Activated T-cell treated with anti-CD3 and anti-CD28 coated beads, Interleukin-2, amount 50 U/mL, for 4 hours (primary cell): Measurements from ENCODE around the gene CPNE7. TPM values are rescaled to one million over a fixed set of nuclear protein-coding genes. Genes with fewer than 3 reads are reported as not detected.

ENCODE experiments used
- ATAC-seq, 2 donors: fragments of 200-7000 bp; cut with Tn5 transposase; one replicate each; pipeline ENCODE4 v1.10.0; 2021
- DNase-seq: peaks from one replicate; pipeline ENCODE4 v3.0.0-alpha.2; 2020
- H3K27me3 Mint-ChIP-seq: one replicate; pipeline ENCODE4 v1.8.0; 2021; ENCODE audit warnings: low read depth, mixed read lengths
- H3K36me3 Mint-ChIP-seq: one replicate; pipeline ENCODE4 v1.8.0; 2022; ENCODE audit warnings: mixed read lengths; ENCODE audit not compliant: insufficient read depth
- H3K4me1 Mint-ChIP-seq: one replicate; pipeline ENCODE4 v1.8.0; 2021; ENCODE audit warnings: low read depth, mixed read lengths
- H3K4me3 Mint-ChIP-seq: one replicate; pipeline ENCODE4 v1.8.0; 2021; ENCODE audit warnings: mild to moderate bottlenecking, moderate library complexity, mixed read lengths
- H3K9me3 Mint-ChIP-seq: one replicate; pipeline ENCODE4 v1.8.0; 2021; ENCODE audit warnings: mixed read lengths
- total RNA-seq, 3 donors: library from RNA; stranded (reverse); gene quantifications; one replicate each; pipeline ENCODE4 v1.2.1, GENCODE V29; 2021

Gene CPNE7
- total RNA-seq, 3 donors from 2014 or later, result 18.0 to 19.5 (median 19.1) TPM

DNA sequence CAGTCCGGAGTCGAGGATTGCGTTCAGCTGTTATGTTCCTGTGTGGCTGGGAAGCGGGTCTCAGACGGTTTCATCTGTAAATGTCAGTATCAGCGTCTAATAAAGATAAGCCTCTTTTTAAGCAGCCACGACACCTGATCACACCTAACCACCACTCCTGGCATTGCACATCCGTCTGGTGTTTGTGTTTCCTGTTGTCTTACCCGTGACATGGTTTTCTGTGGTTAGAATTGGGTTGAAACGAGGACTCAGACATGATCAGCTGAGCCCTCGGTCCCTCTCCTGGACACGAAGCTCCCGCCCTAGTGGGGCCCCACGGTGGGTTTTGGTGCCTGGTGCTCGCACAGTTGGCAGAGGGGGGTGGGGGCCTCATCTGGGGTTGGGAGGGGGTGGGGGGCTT lies 18.3 kb downstream of the CPNE7 start:
- no peaks in the 10 kb centered on the region for H3K9me3 Mint-ChIP-seq
- H3K4me1 Mint-ChIP-seq, result peaks cover 11% of the 10 kb centered on the region
- H3K27me3 Mint-ChIP-seq, result no peaks in the 10 kb centered on the region
- no peak overlapping the region for H3K4me3 Mint-ChIP-seq
- DNase-seq (no peak), ATAC-seq (peak; percentile 58 to 70)
- H3K36me3 Mint-ChIP-seq, result no peaks in the 10 kb centered on the region

DNA sequence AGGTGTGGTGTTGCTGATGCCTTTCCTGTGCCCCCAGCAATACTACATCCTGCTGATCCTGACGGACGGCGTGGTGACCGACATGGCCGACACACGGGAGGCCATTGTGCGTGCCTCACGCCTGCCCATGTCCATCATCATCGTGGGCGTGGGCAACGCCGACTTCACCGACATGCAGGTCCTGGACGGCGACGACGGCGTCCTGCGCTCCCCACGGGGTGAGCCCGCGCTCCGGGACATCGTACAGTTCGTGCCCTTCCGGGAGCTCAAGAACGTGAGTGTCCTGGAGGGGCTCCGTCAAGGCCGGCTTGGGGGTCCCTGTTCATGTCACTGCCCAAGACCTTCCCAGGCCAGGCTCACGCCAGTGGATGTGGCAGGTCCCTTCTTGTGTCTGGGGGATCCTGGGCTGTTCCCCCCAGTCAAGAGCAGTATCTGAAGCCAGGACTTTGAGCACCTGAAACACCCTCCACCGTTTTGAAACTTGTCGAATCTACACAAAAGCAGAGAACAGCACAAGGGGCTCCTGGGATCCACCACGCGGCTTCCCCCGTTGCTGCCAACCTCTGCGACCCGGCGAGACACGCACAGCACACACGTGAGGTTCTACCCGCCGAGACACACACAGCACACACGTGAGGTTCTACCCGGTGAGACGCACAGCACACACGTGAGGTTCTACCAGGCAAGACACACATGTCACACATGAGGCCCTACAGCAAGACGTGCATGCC lies 19.9 kb downstream of the CPNE7 start:
- no peaks in the 10 kb centered on the region for H3K9me3 Mint-ChIP-seq
- no peaks in the 10 kb centered on the region for H3K27me3 Mint-ChIP-seq
- no peaks in the 10 kb centered on the region for H3K36me3 Mint-ChIP-seq
- no peak for ATAC-seq
- no peak overlapping the region for H3K4me3 Mint-ChIP-seq
- peaks cover 14% of the 10 kb centered on the region for H3K4me1 Mint-ChIP-seq
- no peak for DNase-seq

DNA sequence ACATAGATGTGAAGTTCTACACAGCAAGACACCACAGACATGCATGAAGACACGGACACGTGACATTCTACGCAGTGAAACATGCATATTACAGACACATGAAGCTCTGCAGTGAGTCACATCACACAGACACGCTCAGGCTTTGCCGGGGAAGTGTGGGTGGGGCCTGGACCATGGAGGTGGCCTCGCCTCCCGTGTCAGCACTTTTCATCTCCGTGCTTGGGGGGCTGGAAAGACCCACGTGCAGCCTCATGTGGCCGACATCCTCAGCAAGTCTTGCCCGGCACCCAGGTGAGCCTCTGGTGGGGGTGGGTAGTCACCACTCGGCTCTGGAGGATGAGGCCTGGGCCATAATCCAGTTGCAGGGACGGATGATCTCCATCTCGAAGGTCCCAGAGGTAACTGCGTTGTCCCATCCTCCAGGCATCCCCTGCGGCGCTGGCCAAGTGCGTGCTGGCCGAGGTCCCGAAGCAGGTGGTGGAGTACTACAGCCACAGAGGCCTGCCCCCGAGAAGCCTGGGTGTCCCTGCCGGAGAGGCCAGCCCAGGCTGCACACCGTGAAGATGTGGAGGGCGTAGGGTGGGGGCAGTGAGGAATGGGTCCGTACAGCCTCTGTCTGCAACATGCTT lies 20.6 kb downstream of the CPNE7 start:
- ATAC-seq, result no peak
- H3K9me3 Mint-ChIP-seq, result no peaks in the 10 kb centered on the region
- no peaks in the 10 kb centered on the region for H3K36me3 Mint-ChIP-seq

DNA sequence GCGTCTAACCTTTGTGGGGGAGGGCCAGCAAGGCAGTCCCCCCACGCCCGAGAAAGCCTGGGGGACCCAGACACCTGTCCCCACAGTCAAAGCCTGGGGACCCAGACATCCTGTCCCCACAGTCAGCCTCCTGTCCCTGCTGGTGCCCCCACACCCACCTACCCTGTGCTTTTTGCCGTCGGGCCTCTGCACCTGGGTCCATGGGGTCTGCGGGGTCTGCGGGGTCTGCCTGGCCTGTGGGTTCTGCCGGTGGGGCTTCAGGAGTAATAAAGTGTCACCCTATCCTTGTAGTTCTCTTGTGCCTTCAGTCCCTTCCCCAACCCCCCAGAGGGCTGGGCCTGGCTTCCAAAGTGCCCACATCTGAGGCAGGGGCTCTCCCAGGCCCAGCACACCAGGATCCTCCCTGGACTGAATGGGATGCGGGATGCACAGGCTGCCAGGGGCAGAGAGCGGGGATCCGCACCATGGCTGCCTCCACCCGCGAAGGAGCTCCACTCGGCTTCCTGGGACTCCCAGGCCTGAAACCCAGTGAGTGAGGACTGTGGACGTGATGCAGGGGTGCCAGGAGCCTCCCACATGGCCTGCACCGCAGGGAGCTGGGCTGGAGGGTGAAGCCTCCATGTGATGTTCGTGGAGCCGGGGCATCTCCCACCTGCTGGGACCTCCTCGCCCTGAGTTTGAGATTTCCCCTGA lies 21.5 kb downstream of the CPNE7 start:
- Mint-ChIP-seq H3K36me3 (no peaks in the 10 kb centered on the region), H3K4me3 (no peak overlapping the region), H3K27me3 (no peaks in the 10 kb centered on the region), H3K9me3 (no peaks in the 10 kb centered on the region), H3K4me1 (peaks cover 17% of the 10 kb centered on the region)
- no peak for ATAC-seq
- DNase-seq, result no peak

More for the DNA sequence above, 20.6 kb downstream of the CPNE7 start:
- Mint-ChIP-seq H3K4me3 (no peak overlapping the region), H3K27me3 (no peaks in the 10 kb centered on the region), H3K4me1 (peaks cover 14% of the 10 kb centered on the region)
- DNase-seq, result no peak

DNA sequence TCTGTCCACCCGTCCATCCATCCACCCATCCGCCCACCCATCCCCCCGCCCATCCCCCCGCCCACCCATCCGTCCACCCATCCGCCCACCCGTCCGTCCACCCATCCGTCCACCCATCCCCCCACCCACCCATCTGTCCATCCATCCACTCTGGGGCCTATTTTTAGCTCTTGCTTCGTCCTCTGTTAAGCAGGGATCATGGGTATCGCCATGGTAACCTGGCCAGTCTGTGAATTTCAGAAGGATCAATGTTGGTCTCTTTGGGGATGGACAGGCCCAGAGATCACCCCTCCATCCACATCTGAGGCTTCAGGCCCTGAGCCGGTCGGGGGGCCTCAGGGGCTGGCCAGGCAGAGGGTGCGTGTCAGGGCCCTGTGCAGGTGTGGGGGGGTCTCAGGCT lies 22.6 kb downstream of the CPNE7 start:
- no peak for DNase-seq
- peaks cover 4% of the 10 kb centered on the region for H3K27me3 Mint-ChIP-seq

DNA sequence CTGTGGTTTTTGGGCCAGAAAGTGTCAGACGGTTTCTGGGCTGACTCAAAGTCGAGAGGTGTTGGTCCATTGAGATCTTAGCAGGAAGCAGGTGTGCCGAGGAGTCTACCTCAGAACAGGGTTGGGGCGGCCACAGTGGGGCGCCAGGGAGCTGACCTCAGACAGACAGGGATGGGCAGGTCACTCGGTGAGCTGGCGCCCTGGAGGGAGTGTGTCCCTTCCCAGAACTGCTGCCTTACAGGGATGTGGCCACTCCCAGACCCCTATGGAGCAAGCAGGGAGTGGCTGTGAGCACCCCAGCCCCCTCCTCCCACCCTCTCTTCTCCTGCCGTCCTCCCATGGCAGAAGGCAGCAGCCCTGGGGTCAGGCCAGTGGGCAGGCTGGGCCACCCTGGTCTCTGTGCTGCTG lies 23.9 kb downstream of the CPNE7 start:
- H3K4me3 Mint-ChIP-seq, result no peak overlapping the region
- H3K9me3 Mint-ChIP-seq, result no peaks in the 10 kb centered on the region
- peaks cover 16% of the 10 kb centered on the region for H3K4me1 Mint-ChIP-seq
- H3K27me3 Mint-ChIP-seq, result peaks cover 4% of the 10 kb centered on the region
- ATAC-seq, result no peak
- no peak for DNase-seq
- no peaks in the 10 kb centered on the region for H3K36me3 Mint-ChIP-seq

More for the DNA sequence above, 22.6 kb downstream of the CPNE7 start:
- H3K9me3 Mint-ChIP-seq, result no peaks in the 10 kb centered on the region
- ATAC-seq, result no peak
- H3K4me3 Mint-ChIP-seq, result no peak overlapping the region
- no peaks in the 10 kb centered on the region for H3K36me3 Mint-ChIP-seq
- peaks cover 28% of the 10 kb centered on the region for H3K4me1 Mint-ChIP-seq

DNA sequence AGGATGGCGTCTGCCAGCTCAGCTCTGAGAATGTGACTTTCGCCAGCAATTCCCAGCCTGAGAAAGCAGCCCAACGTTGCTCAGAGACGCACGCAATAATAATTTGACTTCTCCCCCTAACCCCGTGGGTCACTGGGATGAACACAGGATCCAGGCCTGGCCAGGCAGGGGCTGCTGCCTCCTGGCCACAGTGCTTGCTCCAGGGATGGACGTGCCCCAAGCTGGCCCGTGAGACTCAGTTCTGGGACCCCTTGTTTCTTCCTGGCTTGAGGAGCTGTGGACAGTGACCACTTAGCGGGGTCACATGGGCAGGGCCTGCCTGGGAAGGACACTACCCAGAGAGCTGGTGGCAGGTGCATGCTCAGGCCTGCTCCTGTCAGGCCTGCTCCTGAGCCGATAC lies 24.3 kb downstream of the CPNE7 start:
- no peaks in the 10 kb centered on the region for H3K36me3 Mint-ChIP-seq
- no peak for ATAC-seq
- H3K27me3 Mint-ChIP-seq, result peaks cover 4% of the 10 kb centered on the region
- H3K9me3 Mint-ChIP-seq, result no peaks in the 10 kb centered on the region
- H3K4me1 Mint-ChIP-seq, result peaks cover 16% of the 10 kb centered on the region
- no peak for DNase-seq
- no peak overlapping the region for H3K4me3 Mint-ChIP-seq

DNA sequence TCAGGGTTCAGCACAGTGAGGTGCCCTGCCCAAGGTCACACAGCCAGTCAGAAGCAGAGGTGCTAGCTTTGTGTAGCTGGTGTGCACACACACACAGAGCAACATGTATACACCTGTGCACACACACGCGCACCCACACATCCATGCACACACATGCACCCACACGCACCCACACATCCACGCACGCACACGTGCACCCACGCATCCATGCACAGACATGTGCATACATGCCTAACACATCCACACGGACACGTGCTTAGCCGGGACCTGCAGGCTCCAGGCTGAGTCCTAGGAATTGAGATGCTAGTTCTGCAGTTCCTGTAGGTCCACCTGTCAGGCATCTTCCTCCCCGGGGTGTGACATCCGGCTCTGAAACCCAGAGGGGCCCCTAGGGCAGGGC lies 24.9 kb downstream of the CPNE7 start:
- Mint-ChIP-seq H3K4me3 (no peak overlapping the region), H3K4me1 (peaks cover 16% of the 10 kb centered on the region)

DNA sequence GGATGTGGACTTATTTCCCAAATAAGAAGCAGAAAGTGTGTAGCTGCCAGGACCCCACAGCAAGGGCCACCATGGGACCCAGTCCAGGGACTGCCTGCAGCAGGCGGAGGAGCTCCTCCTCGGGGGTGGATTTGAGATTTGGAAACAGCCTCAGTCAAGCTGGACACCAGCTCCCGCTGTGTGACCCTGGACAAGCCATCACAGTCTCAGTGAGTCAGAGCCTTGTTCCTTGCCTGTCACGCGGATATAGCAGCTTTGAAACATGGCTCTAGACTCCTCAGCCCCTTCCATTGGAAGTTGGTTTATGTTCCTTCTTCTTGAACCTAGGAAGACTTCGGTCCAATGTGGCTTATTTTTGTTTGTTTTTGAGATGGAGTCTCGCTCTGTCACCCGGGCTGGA lies 25.4 kb downstream of the CPNE7 start:
- no peaks in the 10 kb centered on the region for H3K36me3 Mint-ChIP-seq
- DNase-seq, result no peak
- peaks cover 4% of the 10 kb centered on the region for H3K27me3 Mint-ChIP-seq
- no peak overlapping the region for H3K4me3 Mint-ChIP-seq
- ATAC-seq, result no peak
- peaks cover 16% of the 10 kb centered on the region for H3K4me1 Mint-ChIP-seq
- H3K9me3 Mint-ChIP-seq, result no peaks in the 10 kb centered on the region

More for the DNA sequence above, 24.9 kb downstream of the CPNE7 start:
- no peaks in the 10 kb centered on the region for H3K36me3 Mint-ChIP-seq
- ATAC-seq, result no peak
- H3K9me3 Mint-ChIP-seq, result no peaks in the 10 kb centered on the region
- no peak for DNase-seq
- H3K27me3 Mint-ChIP-seq, result peaks cover 4% of the 10 kb centered on the region

DNA sequence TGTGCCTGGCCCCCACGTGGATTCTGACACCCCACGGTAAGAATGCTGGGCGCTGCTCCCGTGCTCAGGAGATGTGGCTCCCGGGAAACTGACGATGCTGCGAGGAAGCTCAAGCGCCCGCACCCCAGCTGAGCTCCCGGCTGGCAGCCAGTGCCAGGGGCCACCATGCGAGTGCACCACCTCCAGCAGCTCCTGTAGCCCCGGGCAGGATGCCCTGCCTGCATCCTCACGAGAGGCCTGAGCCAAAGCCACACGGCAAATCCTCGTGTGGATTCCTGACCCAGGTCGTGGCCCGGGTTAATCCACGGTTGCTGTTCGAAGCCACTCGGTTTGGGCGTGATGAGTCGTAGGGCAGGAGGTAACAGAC lies 26.3 kb downstream of the CPNE7 start:
- H3K4me3 Mint-ChIP-seq, result no peak overlapping the region

DNA sequence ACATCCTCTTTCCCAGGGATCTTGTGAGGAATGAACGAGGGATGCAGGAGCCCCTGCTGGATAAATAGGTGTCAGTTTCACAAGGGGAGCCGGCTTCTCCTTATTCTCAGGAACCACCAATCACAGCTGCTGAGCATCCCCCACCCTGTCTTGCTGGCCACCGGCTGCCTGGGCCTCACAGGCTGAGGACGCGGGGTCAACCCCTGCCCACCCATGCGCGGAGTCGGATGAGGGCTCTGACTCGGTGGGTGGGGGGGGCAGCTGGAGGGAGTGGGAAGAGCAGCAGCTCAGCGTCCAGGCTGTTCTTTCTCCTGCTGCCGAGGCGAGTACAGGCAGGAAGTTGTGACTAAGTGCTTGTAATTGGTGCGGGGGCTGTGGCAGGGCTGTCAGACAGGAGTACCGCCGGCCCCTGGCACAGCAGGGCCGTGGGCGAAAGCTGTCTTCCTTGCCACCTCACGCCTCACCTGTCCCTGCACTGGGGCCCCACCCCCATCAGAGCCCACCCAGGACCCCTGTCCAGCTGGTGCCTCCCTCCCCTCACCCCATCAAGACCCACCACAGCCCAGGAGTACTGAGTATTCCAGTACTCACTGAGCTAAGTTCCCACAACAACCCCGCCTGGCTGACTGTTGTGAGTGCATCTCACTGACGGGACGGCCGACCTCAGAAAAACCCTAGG lies 26.9 kb downstream of the CPNE7 start:
- Mint-ChIP-seq H3K4me1 (peaks cover 16% of the 10 kb centered on the region), H3K9me3 (no peaks in the 10 kb centered on the region), H3K27me3 (peaks cover 4% of the 10 kb centered on the region), H3K36me3 (no peaks in the 10 kb centered on the region), H3K4me3 (no peak overlapping the region)
- ATAC-seq (peak; percentile 96 to 98), DNase-seq (peak; percentile 68)

More for the DNA sequence above, 26.3 kb downstream of the CPNE7 start:
- peaks cover 4% of the 10 kb centered on the region for H3K27me3 Mint-ChIP-seq
- DNase-seq (no peak), ATAC-seq (no peak)
- peaks cover 16% of the 10 kb centered on the region for H3K4me1 Mint-ChIP-seq
- no peaks in the 10 kb centered on the region for H3K36me3 Mint-ChIP-seq
- no peaks in the 10 kb centered on the region for H3K9me3 Mint-ChIP-seq

DNA sequence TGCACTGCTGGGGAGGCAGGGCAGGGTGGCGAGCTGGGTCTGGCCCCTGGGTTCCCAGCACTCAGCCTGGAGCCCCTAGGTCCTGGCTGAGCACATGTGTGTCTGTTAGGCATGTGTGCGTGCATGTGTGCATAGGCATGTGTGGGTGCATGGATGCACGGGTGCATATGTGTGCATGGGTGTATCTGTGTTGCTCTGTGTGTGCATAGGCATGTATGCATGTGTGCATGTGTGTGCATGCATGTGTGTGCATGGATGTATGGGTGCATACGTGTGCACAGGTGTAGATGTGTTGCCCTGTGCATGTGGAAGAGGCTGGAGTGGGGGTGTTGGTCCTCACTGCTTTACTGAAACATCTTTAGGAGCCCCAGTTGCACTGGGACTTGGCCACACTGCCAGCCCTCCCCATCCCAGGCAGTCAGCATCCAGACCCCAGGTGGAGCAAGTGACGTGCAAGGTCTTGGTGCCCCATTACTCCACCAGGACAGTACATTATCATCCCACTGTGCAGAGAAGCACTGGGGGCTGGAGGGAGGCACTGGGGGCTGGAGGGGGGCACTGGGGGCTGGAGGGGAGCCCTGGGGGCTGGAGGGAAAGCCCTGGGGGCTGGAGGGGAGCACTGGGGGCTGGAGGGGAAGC lies 27.5 kb downstream of the CPNE7 start:
- H3K27me3 Mint-ChIP-seq, result peaks cover 4% of the 10 kb centered on the region
- DNase-seq, result no peak
- ATAC-seq, result no peak
- no peaks in the 10 kb centered on the region for H3K36me3 Mint-ChIP-seq
- no peak overlapping the region for H3K4me3 Mint-ChIP-seq
- H3K4me1 Mint-ChIP-seq, result peaks cover 16% of the 10 kb centered on the region
- no peaks in the 10 kb centered on the region for H3K9me3 Mint-ChIP-seq

DNA sequence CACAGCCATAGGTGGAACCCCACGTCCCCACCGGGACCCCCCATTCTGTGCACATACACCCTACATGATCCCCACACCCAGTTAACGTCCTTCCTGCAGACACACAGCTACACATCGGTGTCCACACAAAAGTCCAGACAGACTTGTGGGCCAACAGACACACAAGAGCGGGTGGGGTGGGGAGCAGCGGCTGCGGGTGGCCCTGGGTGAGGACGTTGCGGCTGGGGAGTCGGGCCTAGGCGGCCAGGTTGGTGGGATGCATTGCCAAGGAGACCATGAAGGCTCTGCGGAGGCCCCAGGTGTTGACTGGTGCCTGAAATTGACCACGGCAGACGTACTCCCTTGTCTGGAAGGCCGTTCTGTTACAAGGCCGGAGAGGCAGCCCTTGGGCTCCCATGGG lies 29.2 kb downstream of the CPNE7 start:
- Mint-ChIP-seq H3K4me1 (peaks cover 13% of the 10 kb centered on the region), H3K36me3 (no peaks in the 10 kb centered on the region), H3K27me3 (peaks cover 4% of the 10 kb centered on the region), H3K4me3 (no peak overlapping the region), H3K9me3 (no peaks in the 10 kb centered on the region)
- DNase-seq, result no peak
- ATAC-seq, result no peak
